ENCODE measurements around the gene PSMC2.

PSMC2 gene

DNA sequence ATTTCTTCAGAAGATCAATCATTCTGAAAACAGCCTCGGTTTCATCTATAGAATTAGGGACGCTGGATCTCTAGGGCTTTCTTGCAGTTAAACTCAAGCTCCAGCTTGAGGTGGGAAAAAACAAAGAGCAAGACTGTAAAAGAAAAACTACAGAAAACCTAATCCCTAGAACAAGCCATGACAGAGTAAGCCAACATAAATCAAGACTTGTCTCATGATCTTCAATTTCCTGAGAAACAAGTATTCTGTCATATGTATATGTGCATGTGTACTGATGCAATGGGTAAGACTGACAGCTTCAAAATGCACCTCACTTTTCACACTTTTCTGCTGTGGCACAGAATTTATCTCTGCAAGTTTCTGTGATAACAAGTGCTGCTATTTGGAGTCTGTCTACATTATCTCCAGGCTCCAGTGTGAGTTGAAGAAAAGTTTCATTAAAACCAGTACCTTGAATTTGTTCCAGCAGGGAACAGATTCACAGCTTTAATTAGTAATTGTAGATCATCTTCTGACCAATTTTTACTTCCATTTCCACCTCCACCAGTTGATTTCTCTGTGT lies 31.0 kb upstream of the PSMC2 start:
- TF ChIP-seq, protein P1, sequence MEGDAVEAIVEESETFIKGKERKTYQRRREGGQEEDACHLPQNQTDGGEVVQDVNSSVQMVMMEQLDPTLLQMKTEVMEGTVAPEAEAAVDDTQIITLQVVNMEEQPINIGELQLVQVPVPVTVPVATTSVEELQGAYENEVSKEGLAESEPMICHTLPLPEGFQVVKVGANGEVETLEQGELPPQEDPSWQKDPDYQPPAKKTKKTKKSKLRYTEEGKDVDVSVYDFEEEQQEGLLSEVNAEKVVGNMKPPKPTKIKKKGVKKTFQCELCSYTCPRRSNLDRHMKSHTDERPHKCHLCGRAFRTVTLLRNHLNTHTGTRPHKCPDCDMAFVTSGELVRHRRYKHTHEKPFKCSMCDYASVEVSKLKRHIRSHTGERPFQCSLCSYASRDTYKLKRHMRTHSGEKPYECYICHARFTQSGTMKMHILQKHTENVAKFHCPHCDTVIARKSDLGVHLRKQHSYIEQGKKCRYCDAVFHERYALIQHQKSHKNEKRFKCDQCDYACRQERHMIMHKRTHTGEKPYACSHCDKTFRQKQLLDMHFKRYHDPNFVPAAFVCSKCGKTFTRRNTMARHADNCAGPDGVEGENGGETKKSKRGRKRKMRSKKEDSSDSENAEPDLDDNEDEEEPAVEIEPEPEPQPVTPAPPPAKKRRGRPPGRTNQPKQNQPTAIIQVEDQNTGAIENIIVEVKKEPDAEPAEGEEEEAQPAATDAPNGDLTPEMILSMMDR (IDR thresholded peaks at IDR 0.05; ENCODE audit: low read depth, low read length): no peak
- DNase-seq (ENCODE audit: extremely low read depth, low read depth): no peak

DNA sequence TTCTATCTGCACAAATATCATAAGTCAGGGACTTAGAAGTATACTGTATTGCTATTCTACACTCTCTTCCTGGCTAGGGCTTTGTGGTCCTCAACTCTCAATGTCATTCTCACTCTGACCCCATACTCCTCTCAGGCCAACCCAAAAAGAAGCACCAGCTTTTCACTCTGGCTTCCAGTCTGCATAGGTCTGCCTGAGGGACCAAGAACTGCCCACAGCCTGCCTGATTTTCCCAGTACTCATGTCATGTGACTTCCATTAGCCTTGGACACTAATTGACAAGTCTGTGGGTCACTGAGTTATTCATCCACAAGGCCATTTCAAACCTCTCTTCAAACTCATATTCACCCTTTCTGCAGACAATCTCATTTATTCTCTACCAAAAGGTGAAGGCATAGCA lies 30.4 kb upstream of the PSMC2 start:
- TF ChIP-seq, protein P1 (IDR thresholded peaks at IDR 0.05; ENCODE audit: low read depth, low read length): no peak
- DNase-seq (ENCODE audit: extremely low read depth, low read depth): no peak

DNA sequence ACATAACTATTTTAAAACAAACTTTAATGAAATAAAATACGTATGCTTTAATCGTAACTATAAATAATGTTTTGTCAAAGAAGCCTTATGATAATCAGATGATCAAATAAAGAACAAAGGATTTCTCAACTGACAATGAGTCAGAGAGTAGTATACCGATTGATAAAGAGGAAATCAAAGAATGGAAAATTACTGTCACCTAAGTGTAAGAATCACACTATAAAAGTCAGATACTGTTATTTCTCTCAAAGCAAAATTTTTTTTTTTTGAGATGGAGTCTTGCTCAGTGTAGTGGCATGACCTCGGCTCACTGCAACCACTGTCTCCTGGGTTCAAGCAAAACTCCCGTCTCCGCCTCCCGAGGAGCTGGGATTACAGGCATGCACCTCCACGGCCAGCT lies 21.7 kb upstream of the PSMC2 start:
- DNase-seq (ENCODE audit: extremely low read depth, low read depth): no peak
- TF ChIP-seq, protein P1 (IDR thresholded peaks at IDR 0.05; ENCODE audit: low read depth, low read length): no peak

DNA sequence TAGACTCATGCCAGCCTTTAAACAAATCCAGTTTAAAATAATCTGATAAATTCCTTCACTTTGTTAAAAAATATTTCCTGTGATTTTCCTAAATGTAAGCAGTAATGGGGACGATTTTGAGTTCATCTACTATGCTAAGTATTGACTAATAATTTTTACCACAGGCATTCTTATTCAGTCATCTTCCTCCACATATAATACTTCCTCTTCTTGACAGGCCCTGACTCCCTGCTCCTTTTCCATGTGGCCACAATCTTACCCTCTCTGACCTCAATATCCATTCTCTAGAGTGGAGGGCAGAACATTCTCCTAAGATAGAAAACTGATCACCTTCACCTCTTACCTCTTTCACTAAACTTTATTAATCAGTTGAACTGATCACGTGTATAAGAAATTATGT lies 10.7 kb upstream of the PSMC2 start:
- no peak for DNase-seq (ENCODE audit: extremely low read depth, low read depth)
- TF ChIP-seq, protein P1 (IDR thresholded peaks at IDR 0.05; ENCODE audit: low read depth, low read length): no peak

DNA sequence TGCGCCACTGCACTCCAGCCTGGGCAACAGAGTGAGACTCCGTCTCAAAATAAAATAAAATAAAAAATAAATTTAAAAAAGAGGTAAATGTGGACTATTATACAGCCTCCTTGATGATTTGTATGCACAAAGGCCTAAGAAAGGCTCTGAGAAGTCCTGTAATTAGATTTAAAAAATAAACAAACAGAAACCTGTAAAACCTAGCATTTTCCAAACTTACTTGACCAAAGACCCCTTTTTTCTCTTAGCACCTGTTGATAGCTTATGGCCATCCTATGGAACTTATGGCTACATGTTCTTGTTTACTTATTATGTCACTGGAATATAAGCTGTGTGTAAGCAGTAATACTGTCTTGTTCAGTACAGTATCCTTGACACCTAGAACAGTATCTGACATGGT lies 8.6 kb upstream of the PSMC2 start:
- DNase-seq (ENCODE audit: extremely low read depth, low read depth): no peak
- TF ChIP-seq, protein P1 (IDR thresholded peaks at IDR 0.05; ENCODE audit: low read depth, low read length): no peak

DNA sequence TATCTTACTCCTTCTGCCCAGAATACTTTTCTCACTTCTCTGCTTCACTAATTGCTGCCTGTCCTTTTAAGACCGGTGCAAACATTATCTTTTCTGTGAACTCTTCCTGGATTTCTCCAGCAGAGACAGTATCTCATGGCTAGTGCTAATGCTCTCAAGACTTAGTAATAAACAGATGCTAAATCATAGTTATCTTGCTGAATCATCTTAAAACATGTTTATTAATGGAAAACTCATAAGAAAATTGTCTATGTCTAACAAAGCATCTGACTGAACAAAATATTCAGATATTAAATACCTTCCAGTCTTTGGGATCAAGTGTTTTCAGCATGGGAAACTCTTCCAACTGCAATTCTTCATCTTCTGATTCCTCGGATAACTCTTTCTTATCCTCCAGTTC lies 6.0 kb upstream of the PSMC2 start:
- no peak for DNase-seq (ENCODE audit: extremely low read depth, low read depth)
- TF ChIP-seq, protein P1 (IDR thresholded peaks at IDR 0.05; ENCODE audit: low read depth, low read length): no peak

DNA sequence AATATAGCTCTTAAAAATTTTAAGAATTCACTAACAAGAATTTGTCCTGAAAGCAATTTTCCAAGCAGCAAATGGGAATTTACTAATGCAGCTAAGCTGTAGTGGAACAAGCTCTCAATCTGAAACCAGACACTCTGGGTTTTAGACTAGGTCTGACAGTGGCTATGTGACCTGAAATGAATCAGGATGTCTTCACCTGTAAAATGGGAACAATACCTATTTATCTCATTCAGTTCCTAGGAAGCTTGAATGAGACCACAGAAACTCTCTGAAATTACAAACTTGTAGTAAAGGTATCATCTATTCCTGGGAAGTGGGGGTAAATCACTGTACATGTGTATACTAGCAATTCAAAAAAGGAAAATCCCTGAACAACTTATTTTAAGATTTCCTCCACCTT lies 4.1 kb upstream of the PSMC2 start:
- DNase-seq (ENCODE audit: extremely low read depth, low read depth): no peak
- TF ChIP-seq, protein P1 (IDR thresholded peaks at IDR 0.05; ENCODE audit: low read depth, low read length): no peak
